Activated CD4-positive, alpha-beta T cell treated with anti-CD3 and anti-CD28 coated beads for 36 hours (primary cell): ENCODE measurements around the gene MYH6. TPM values are rescaled to one million over a fixed set of nuclear protein-coding genes. Genes with fewer than 3 reads are reported as not detected.

Experiments
- ATAC-seq: fragments of 200-7000 bp; cut with Tn5 transposase; one replicate; pipeline ENCODE4 v1.10.0; 2021; ENCODE audit warnings: mild to moderate bottlenecking, moderate library complexity
- CTCF ChIA-PET: fragments of 350-600 bp; sonication (Branson Sonifier 250); formaldehyde crosslinking; loops from one replicate; lab custom pipeline; 2021; ENCODE audit warnings: antibody characterized with exemption; lab: Charles Lee
- POLR2A ChIA-PET: fragments of 350-600 bp; sonication (Branson Sonifier 250); formaldehyde crosslinking; loops from one replicate; lab custom pipeline; 2021; ENCODE audit warnings: antibody characterized with exemption, inconsistent platforms; lab: Charles Lee
- DNase-seq: peaks from one replicate; pipeline ENCODE4 v3.0.0-alpha.2; 2020
- H3K27ac Mint-ChIP-seq: one replicate; pipeline ENCODE4 v1.8.0; 2021; ENCODE audit warnings: mixed read lengths
- H3K27me3 Mint-ChIP-seq: one replicate; pipeline ENCODE4 v1.8.0; 2021; ENCODE audit warnings: mixed read lengths
- H3K36me3 Mint-ChIP-seq: one replicate; pipeline ENCODE4 v1.8.0; 2021; ENCODE audit warnings: low read depth, mixed read lengths
- H3K4me1 Mint-ChIP-seq: one replicate; pipeline ENCODE4 v1.8.0; 2021; ENCODE audit warnings: mixed read lengths
- H3K4me3 Mint-ChIP-seq: one replicate; pipeline ENCODE4 v1.8.0; 2021; ENCODE audit warnings: mild to moderate bottlenecking, moderate library complexity, mixed read lengths
- H3K9me3 Mint-ChIP-seq: one replicate; pipeline ENCODE4 v1.8.0; 2021; ENCODE audit warnings: low read depth, mixed read lengths
- intact Hi-C, 2 experiments: fragments of 100-400 bp; cut with DNase I in 1 of 2; cut with micrococcal nuclease in 1 of 2; formaldehyde crosslinking; loops; one replicate each; pipeline versions ENCODE4 v1.14.2 to v1.15.1; 2022 to 2024; cut with DNase I, micrococcal nuclease
- total RNA-seq, 2 experiments: library from RNA; stranded (reverse); gene quantifications; one replicate each; pipeline ENCODE4 v1.2.3, GENCODE V29; 2021

The MYH6 gene
- total RNA-seq, 2 experiments from 2014 or later: 0.14 to 0.16 TPM

- ChIA-PET CTCF (interaction anchor here (0.7 to 3.0 kb wide), 20 partner anchors 10 to 260 kb away, joined by 3 to 24 read pairs (median 4); partner anchors contain the start of gene SLC22A17), POLR2A (no interaction called here)
- ATAC-seq (no peak), DNase-seq (no peak)
- intact Hi-C loops: loop anchor here (1.0 to 2.0 kb wide), 4 partner anchors 53 to 261 kb away; no protein-coding TSS in a partner anchor
- Mint-ChIP-seq H3K36me3 (no peaks in the 10 kb centered on the region), H3K4me1 (no peaks in the 10 kb centered on the region), H3K9me3 (no peaks in the 10 kb centered on the region), H3K27me3 (peaks cover 2% of the 10 kb centered on the region), H3K27ac (no peak overlapping the region), H3K4me3 (no peak overlapping the region)
Measured at GRCh38 chr14:23380976-23381375, 27.1 kb downstream of the MYH6 start.

DNA sequence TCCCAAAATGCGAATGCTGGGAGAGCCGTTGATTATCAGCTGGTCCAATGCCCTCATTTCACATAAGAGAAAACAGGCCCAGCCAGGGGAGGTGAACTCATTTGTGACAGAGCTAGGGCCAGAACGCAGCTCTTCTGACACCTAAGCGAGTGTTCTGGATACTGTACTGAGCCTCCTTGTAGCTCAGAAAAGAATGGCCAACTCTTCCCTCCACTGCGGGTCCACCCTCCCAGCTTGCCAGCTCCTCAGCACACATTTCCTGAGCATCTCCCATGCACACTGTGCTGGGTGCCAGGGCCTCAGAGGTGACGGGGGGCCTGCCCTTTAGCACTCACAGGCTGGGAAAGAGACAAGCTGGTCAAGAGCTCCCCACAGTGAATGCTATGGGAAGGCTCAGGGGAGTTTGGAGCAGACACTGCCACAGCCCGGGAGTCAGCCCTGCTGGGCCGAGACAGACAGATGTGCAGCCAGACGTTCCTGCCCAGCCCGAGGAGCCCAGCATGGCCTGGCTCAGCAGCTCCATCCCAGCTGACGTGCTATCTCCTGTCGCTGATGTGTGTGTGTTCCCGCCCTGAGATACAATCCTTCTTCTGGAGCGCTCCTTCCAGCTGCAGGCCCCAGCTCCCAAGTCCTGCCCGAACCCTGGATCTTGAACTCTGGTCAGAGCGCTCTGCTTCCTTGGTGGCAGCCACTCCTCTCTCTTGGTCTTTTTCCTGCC lies 27.7 kb downstream of the MYH6 start:
- Mint-ChIP-seq H3K27me3 (peaks cover 2% of the 10 kb centered on the region), H3K4me3 (no peak overlapping the region), H3K9me3 (no peaks in the 10 kb centered on the region), H3K36me3 (no peaks in the 10 kb centered on the region), H3K4me1 (no peaks in the 10 kb centered on the region), H3K27ac (no peak overlapping the region)
- intact Hi-C loops: loop anchor here (1.0 to 2.0 kb wide), 4 partner anchors 52 to 260 kb away; no protein-coding TSS in a partner anchor
- ATAC-seq: no peak
- ChIA-PET POLR2A (no interaction called here), CTCF (interaction anchor here (0.5 to 3.0 kb wide), 42 partner anchors 9 to 260 kb away, joined by 3 to 24 read pairs (median 4); partner anchors contain the start of gene SLC22A17)
- no peak for DNase-seq

- Mint-ChIP-seq H3K27ac (no peak overlapping the region), H3K4me1 (no peaks in the 10 kb centered on the region), H3K4me3 (no peak overlapping the region), H3K9me3 (no peaks in the 10 kb centered on the region), H3K36me3 (no peaks in the 10 kb centered on the region), H3K27me3 (peaks cover 2% of the 10 kb centered on the region)
- ChIA-PET CTCF (interaction anchor here (0.5 to 3.0 kb wide), 42 partner anchors 9 to 259 kb away, joined by 3 to 24 read pairs (median 4); partner anchors contain the start of gene SLC22A17), POLR2A (no interaction called here)
- ATAC-seq (peak; percentile 92), DNase-seq (peak; percentile 78)
- intact Hi-C loops: loop anchor here (1.0 to 2.0 kb wide), 4 partner anchors 51 to 259 kb away; no protein-coding TSS in a partner anchor
Measured at GRCh38 chr14:23379366-23380196, 28.5 kb downstream of the MYH6 start.

GRCh38 chr14:23378612-23379220 lies 29.4 kb downstream of the MYH6 start:
- CTCF ChIA-PET: interaction anchor here (0.6 to 3.0 kb wide), 10 partner anchors 12 to 258 kb away, joined by 3 to 23 read pairs (median 3); no protein-coding TSS in a partner anchor
- intact Hi-C loops: no loop called here
- Mint-ChIP-seq H3K27ac (no peak overlapping the region), H3K27me3 (peaks cover 2% of the 10 kb centered on the region), H3K9me3 (no peaks in the 10 kb centered on the region), H3K36me3 (no peaks in the 10 kb centered on the region), H3K4me1 (no peaks in the 10 kb centered on the region), H3K4me3 (no peak overlapping the region)
- ATAC-seq (no peak), DNase-seq (peak; percentile 0)
- POLR2A ChIA-PET: no interaction called here

DNA sequence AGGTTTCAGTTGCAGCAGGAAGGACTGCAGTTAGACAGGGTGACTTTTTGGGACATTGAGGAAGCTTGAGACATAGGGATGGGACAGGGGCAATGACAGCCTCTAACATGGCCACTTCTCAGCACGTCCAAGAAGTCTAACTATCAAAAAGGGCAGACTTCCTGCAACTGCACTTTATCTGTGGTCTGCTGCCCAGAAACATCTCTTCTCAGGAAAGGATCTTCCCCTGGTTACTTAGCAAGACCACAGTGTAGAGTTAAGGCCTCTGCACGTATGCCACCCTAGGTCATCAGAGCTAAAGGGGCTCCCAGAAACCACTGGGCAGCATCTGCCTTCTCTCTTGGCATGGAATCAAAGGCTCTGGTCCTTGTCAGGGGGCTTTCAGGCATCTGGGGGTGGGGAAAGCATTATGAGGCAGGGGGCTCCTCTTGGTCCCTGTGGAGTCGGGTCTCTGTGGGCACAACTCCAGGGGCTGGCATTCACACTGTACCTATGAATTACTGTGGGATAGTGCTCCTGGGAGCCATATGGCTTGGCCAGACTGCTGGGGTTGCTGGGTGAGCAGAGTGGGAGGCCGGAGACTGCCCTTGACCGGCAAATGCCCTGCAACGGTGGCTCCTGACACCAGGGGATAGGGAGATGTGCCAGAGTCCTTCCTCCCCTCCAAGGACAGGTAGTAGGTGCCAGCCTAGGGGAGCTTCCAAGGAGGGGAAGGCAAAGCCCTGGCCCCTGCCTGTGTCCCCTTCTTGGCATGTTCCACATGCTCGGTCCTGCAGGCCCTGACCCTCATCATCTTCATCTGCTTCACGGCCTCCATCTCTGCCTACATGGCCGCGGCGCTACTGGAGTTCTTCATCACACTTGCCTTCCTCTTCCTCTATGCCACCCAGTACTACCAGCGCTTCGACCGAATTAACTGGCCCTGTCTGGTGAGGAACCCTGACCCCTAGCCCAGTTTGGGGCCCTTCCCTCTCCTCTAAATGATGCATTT lies 30.2 kb downstream of the MYH6 start:
- POLR2A ChIA-PET: no interaction called here
- CTCF ChIA-PET: interaction anchor here (0.6 to 3.0 kb wide), 8 partner anchors 11 to 257 kb away, joined by 3 to 23 read pairs (median 3); no protein-coding TSS in a partner anchor
- no peak overlapping the region for H3K4me3 Mint-ChIP-seq
- H3K9me3 Mint-ChIP-seq: no peaks in the 10 kb centered on the region
- ATAC-seq (no peak), DNase-seq (peak; percentile 2)
- H3K4me1 Mint-ChIP-seq: no peaks in the 10 kb centered on the region
- H3K27ac Mint-ChIP-seq: no peak overlapping the region
- intact Hi-C loops: no loop called here
- H3K36me3 Mint-ChIP-seq: no peaks in the 10 kb centered on the region
- peaks cover 2% of the 10 kb centered on the region for H3K27me3 Mint-ChIP-seq

DNA sequence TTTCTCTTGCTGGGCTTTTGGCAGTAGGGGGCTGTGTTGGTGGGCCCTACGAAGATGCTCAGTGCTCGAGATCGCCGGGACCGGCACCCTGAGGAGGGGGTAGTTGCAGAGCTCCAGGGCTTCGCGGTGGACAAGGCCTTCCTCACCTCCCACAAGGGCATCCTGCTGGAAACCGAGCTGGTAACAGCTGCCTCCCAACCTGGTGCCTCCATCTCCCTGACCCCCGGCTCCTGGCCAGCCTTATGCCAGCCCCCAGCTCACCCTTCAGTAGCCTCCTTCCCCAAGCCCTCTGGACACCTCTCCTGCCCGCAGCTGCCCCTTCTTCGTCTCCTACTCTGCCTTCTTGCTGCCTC lies 30.9 kb downstream of the MYH6 start:
- no peak for ATAC-seq
- no peaks in the 10 kb centered on the region for H3K4me1 Mint-ChIP-seq
- intact Hi-C loops: no loop called here
- H3K36me3 Mint-ChIP-seq: no peaks in the 10 kb centered on the region
- H3K27ac Mint-ChIP-seq: no peak overlapping the region
- ChIA-PET CTCF (interaction anchor here (0.6 to 1.8 kb wide), 4 partner anchors 38 to 202 kb away, joined by 3 to 5 read pairs (median 3); no protein-coding TSS in a partner anchor), POLR2A (no interaction called here)
- no peaks in the 10 kb centered on the region for H3K27me3 Mint-ChIP-seq
- no peak overlapping the region for H3K4me3 Mint-ChIP-seq
- H3K9me3 Mint-ChIP-seq: no peaks in the 10 kb centered on the region
- DNase-seq: peak; percentile 1

DNA sequence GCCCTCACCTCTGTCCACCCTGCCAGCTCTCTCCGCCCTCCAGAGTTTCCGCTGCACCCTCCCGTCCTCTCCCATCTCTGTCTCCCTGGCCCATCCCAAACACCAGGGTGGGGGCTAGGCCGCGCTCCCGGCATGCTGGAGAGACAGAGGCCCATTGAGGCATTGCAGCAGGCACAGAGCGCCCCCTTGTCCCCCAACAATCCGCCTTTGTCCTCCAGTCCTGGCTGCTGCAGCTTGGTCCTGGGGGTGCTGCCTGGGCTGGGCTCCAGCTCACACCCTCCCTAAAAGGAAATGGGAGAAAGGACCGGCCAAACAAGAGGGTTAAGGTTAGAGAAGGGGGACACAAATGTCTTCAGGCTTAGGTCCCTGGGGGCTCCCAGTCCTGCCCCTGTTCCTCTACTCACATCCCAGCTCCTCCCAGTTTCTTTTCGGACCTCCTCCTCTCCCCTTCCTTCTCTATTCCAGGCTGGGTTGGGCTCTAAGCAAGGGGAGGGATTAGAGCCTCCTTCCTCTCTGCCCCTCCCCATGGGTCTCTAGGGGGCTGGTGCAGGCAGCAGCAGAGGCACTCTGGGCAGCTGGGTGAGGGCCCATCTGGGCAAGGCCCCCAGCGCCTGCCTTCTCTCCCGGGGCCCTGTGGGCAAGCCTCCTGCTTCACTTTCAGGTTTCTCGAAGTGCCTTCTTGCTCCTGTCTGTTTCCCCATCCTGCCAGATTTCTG lies 31.4 kb downstream of the MYH6 start, which contains the start of gene CMTM5:
Gene CMTM5 (plus strand): TSS at position 565 of the 716 bp plus-strand sequence. CDS start 206 bp downstream, outside the sequence.
- POLR2A ChIA-PET: no interaction called here
- Mint-ChIP-seq H3K27ac (no peak within 1 kb of the TSS), H3K4me1 (no peaks in the 10 kb centered on the region), H3K4me3 (no peak within 1 kb of the TSS), H3K9me3 (no peaks in the 10 kb centered on the region), H3K27me3 (no peaks in the 10 kb centered on the region), H3K36me3 (no peaks in the 10 kb centered on the region)
- CTCF ChIA-PET: interaction anchor here (0.6 to 1.8 kb wide), 7 partner anchors 9 to 255 kb away, joined by 3 to 5 read pairs (median 3); no protein-coding TSS in a partner anchor
- intact Hi-C loops: no loop called here
- no peak for ATAC-seq
- DNase-seq: peak; percentile 1

GRCh38 chr14:23375527-23376251 lies 32.4 kb downstream of the MYH6 start:
- Mint-ChIP-seq H3K36me3 (no peaks in the 10 kb centered on the region), H3K27me3 (no peaks in the 10 kb centered on the region), H3K4me3 (no peak overlapping the region), H3K4me1 (no peaks in the 10 kb centered on the region), H3K9me3 (no peaks in the 10 kb centered on the region), H3K27ac (no peak overlapping the region)
- DNase-seq (peak; percentile 3), ATAC-seq (no peak)
- intact Hi-C loops: no loop called here
- POLR2A ChIA-PET: no interaction called here
- CTCF ChIA-PET: interaction anchor here (0.6 to 1.8 kb wide), 4 partner anchors 8 to 254 kb away, joined by 3 to 5 read pairs (median 4); no protein-coding TSS in a partner anchor

- Mint-ChIP-seq H3K4me3 (no peak overlapping the region), H3K27ac (no peak overlapping the region), H3K9me3 (no peaks in the 10 kb centered on the region), H3K27me3 (no peaks in the 10 kb centered on the region), H3K4me1 (no peaks in the 10 kb centered on the region), H3K36me3 (no peaks in the 10 kb centered on the region)
- ChIA-PET CTCF (interaction anchor here (1.6 kb wide), 1 partner anchor 37 kb away, joined by 4 read pairs; no protein-coding TSS in a partner anchor), POLR2A (no interaction called here)
- intact Hi-C loops: no loop called here
- ATAC-seq (no peak), DNase-seq (no peak)
Measured at GRCh38 chr14:23373041-23373440, 35.0 kb downstream of the MYH6 start.
